Kidney tubule cell (primary cell): ENCODE results near the gene CORT.

Experiments used
- DNase-seq: peaks from one replicate; pipeline ENCODE4 v3.0.0-alpha.2; 2018; ENCODE audit warnings: low spot score

The CORT gene

GRCh38 chr1:10474613-10475507 lies 25.0 kb downstream of the CORT start, which contains the start of gene PEX14:
PEX14 (plus strand) TSS chr1:10474950; CDS start chr1:10474967, 17 bp downstream.
- peak; percentile 89 for DNase-seq

GRCh38 chr1:10475510-10475909 lies 25.7 kb downstream of the CORT start:
- DNase-seq: no peak

- DNase-seq: no peak
These were observed 29.5 kb downstream of the CORT start for GRCh38 chr1:10479296-10479695.

DNA sequence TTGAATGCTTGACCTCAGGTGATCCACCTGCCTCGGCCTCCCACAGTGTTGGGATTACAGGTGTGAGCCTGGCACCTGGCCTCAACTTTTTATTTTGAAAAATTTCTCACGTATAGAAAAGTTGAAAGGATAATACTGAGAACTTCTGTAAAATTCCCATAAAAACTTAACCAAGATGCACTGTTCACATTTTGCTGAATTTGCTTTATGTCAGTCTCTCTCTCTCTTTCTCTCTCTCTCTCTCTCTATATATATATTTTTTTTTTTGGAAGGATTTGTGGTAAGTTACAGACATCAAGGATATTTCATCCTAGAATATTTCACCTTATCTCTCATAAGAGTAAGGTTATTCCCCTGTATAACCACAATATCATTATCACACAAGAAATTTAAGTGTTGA lies 30.8 kb downstream of the CORT start:
- DNase-seq: no peak

- no peak for DNase-seq
These were observed 34.7 kb downstream of the CORT start for GRCh38 chr1:10484521-10484920.

DNA sequence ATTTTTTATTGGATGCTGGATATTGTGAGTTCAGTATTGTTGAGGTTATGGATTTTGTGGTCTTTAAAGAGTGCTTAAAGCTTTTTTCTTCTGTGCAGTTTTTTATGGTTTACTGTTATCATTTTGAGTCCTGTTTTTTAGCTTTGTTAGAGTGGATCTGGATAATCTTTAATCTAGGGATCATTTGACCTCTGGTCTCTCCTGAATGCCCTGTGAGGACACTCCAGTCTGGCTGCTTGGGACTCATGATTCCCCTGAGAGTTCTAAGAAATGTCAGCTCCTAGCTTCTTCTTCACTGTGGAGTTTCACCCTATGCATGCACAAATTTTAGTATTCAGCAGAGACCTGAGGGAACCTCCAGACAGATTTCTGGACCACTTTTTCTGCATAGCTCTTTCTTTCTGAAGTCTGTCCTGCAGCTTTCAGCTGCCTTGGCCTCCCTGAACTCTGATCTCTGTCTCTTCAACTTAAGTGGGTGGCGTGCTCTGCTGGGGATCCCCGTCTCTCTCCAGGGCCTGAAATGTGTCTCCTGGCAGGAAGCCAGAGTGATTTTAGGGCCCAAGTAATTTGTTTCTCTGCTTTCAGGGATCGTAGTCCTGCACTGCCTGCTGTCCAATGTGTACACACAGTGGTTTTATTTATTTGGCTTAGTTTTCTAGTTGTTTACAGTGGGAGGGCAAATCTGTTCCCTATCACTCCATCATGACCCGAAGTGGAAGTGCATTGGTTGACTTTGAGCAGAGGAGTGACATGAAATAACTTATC lies 39.6 kb downstream of the CORT start:
- no peak for DNase-seq

- DNase-seq: peak; percentile 51
These were observed 40.6 kb downstream of the CORT start for GRCh38 chr1:10490286-10490970.

DNA sequence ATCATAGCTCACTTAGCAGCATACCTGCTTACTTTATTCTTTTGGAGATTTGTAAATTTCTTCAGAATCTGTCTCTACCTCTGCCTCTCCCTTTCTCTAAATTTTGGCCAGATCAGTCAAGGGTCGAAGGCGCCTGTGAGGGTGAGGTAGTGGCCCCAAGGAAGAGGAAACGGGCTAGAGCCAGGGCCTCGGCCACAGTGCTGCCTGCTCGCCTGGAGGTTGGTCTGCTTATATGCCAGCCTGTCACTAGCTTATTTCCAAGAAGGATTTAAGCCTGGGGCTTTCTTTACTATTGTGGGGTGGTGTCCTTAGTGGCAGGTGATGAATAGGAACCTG lies 44.6 kb downstream of the CORT start:
- DNase-seq: no peak

DNA sequence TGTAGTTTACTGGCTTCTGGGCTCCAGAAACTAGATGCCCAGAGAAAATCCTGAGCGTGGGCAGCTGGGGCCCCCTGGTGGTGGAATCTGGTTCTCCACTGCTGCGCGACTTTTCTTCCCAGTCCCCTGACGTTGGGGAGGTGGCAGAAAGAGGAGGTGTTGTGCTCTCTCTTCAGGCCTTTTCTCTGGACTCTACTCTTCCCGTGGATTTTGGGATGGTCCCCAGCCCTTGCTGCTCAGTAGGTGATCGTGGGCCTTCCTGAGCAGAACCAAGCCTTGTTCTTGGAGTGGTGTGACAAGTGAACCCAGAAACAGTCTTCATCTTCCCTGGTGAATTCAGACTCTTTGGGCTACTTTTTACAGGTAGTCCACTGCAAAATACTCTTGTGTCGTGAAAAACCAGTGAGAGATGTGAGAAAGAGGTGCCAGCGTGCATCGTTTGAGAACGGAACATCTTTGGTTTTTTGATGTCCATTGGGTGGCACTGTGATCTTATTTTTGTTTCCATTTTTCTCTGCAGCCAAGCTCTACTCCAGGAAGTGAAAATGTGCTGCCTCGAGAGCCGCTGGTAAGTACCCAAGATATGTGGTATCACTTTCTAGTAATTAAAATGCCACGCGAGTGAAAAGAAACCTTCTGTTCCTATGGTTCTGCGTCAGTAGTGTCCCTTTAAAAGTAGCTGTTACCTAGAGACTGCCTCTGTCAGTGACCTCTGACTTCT lies 45.1 kb downstream of the CORT start:
- DNase-seq: peak; percentile 85

DNA sequence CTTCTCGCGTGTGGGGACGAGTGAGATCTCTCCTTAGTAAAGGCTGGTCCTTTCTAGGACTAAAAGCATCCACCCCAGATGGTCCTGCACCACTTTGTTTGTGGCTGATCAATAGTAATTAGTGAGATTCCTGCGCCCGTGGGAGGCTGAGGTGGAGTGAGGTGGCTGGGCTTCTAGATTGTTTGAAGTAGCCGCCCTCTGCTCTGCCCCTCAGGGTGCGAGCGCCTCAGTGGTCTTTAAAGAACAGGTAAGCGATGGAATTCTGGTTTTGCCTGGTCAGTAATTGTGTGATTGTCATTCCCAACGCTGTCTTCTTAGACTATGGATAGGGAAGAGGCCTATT lies 45.6 kb downstream of the CORT start:
- DNase-seq: no peak

GRCh38 chr1:10495952-10496351 lies 46.1 kb downstream of the CORT start:
- peak; percentile 95 for DNase-seq

DNA sequence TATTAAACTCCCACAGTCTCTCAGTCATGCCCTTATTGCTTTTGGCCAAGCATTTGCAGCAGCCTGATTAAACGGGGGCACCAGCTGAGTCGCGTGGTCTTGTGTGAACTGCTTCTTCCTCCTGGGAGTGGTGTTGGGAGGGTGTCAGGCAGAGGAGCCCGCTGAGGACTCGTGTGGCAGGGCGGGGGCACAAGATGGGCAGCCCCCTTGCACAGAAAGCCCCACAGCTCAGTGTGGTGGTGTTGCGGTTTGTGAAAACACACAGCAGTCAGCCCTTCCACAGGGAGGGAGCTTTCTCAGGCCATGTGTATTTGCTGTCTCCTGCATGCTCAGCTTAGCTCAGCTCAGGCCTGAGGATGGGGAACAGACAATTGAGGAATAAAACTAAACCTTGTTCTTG lies 47.3 kb downstream of the CORT start:
- DNase-seq: no peak

- no peak for DNase-seq
These were observed 48.4 kb downstream of the CORT start for GRCh38 chr1:10498231-10498630.
